Measurements from ENCODE around the gene AQP7.

Gene AQP7

DNA sequence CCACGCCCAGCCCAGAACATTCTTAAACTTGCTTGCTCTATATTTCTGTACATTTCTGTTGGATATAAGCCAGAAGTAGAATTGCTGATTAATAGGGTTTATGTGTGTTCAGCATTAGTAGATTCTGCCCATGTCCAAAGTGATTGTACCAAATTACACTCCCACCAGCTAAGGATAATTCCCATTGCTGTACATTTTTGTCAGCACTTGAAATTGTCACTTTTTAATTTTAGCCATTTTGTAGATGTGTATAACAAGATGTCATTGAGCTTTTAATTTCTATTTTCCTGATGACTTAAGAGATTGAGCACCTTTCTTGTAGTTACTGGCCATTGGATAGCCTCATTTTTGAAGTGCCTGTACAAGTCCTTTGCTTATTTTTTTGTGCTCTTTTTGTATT, 46.4 kb downstream of the AQP7 start:
- no peaks in the 10 kb centered on the region for H3K27me3 Mint-ChIP-seq
- ATAC-seq (ENCODE audit: low read depth), result no peak
- no peaks in the 10 kb centered on the region for H3K9me3 Mint-ChIP-seq
- H3K36me3 Mint-ChIP-seq, result peaks cover 24% of the 10 kb centered on the region
- no peak overlapping the region for H3K27ac Mint-ChIP-seq
- H3K4me3 Mint-ChIP-seq, result no peak overlapping the region
- no peak for DNase-seq (ENCODE audit: low spot score in 2 of 2)
- H3K4me1 Mint-ChIP-seq, result no peaks in the 10 kb centered on the region

DNA sequence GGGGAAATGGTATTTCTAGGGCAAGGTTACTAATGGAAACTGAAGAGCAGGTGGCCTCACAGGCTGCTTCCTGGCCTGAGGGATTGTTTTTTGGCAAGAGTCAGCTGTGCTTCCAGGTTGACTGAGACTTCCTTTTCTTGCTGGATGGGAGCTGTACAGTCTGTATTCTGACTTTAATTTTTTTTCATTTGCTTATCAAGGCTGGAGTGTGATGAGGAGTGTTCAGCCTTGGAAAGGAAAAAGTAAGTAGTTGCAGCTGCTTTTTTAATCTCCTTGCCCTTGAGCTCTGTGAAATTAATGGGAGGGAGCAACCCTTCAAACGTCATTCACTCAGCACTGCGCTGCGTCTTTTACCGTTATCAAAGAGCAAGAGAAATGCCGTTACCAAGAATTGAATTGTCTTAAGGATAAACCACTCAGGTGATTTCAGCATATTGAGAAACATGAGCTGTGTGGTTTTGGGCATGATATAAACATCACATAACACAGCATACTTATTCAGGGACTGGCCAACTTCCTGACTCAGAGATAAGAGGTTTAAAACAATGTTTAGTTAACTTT, 47.6 kb downstream of the AQP7 start:
- DNase-seq (ENCODE audit: low spot score in 2 of 2) (no peak), ATAC-seq (ENCODE audit: low read depth) (no peak)
- Mint-ChIP-seq H3K27ac (peak overlapping the region; percentile 55), H3K9me3 (no peaks in the 10 kb centered on the region), H3K27me3 (no peaks in the 10 kb centered on the region), H3K4me3 (no peak overlapping the region), H3K4me1 (no peaks in the 10 kb centered on the region), H3K36me3 (peaks cover 25% of the 10 kb centered on the region)

DNA sequence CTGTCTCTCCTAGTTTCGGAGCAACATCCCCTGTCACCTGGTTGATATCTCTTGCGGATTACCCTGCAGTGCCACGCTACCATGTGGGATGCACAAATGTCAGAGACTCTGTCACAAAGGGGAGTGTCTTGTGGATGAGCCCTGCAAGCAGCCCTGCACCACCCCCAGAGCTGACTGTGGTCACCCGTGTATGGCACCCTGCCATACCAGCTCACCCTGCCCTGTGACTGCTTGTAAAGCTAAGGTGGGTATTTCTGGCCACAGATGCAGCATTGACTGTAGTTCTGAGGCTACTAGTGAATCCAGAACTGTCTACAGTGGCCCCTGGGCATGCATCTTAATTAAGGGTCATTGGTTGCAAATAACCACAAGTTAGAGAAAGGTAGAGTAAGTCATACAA, 50.8 kb downstream of the AQP7 start:
- H3K27ac Mint-ChIP-seq, result no peak overlapping the region
- no peaks in the 10 kb centered on the region for H3K27me3 Mint-ChIP-seq
- H3K36me3 Mint-ChIP-seq, result peaks cover 48% of the 10 kb centered on the region
- H3K4me1 Mint-ChIP-seq, result no peaks in the 10 kb centered on the region
- no peak overlapping the region for H3K4me3 Mint-ChIP-seq
- no peak for DNase-seq (ENCODE audit: low spot score in 2 of 2)
- ATAC-seq (ENCODE audit: low read depth), result no peak
- no peaks in the 10 kb centered on the region for H3K9me3 Mint-ChIP-seq

DNA sequence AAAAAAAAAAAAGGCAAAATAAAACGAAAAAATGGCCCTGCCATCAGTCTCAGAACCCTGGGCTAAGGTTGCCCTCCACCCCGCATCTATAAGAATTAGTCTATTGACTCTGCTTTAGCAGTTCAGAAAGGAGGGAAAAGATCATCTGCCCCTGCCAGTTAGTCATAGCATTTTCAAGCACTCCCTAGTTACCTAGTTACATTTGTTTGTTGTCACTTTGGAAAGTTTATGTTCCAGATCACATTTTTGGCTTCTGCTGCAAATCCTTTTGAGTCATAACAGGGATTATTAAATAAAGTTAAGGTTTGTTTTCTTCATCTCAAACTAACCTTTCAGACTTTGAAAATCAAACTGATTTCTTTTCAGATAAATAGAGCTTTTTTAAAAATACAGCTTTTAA, 52.1 kb downstream of the AQP7 start:
- Mint-ChIP-seq H3K4me3 (no peak overlapping the region), H3K9me3 (no peaks in the 10 kb centered on the region), H3K27ac (peak overlapping the region; percentile 24), H3K4me1 (no peaks in the 10 kb centered on the region), H3K36me3 (peaks cover 52% of the 10 kb centered on the region), H3K27me3 (no peaks in the 10 kb centered on the region)
- ATAC-seq (ENCODE audit: low read depth) (no peak), DNase-seq (ENCODE audit: low spot score in 2 of 2) (no peak)

DNA sequence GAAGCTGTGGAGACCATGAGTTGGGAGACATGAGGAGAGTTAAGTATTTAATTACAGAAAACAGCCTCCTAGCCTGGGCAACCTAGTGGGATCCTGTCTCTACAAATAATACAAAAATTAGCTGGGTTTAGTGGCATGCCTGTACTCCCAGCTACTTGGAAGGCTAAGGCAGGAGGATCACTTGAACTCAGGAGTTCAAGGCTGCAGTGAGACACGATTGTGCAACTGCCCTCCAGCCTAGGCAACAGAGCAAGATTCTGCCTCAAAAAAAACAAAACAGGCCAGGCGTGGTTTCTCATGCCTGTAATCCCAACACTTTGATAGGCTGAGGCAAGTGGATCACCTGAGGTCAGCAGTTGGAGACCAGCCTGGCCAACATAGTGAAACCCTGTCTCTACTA, 52.6 kb downstream of the AQP7 start:
- Mint-ChIP-seq H3K4me3 (no peak overlapping the region), H3K9me3 (no peaks in the 10 kb centered on the region), H3K36me3 (peaks cover 49% of the 10 kb centered on the region), H3K27ac (no peak overlapping the region), H3K4me1 (no peaks in the 10 kb centered on the region), H3K27me3 (no peaks in the 10 kb centered on the region)
- no peak for DNase-seq (ENCODE audit: low spot score in 2 of 2)
- no peak for ATAC-seq (ENCODE audit: low read depth)

DNA sequence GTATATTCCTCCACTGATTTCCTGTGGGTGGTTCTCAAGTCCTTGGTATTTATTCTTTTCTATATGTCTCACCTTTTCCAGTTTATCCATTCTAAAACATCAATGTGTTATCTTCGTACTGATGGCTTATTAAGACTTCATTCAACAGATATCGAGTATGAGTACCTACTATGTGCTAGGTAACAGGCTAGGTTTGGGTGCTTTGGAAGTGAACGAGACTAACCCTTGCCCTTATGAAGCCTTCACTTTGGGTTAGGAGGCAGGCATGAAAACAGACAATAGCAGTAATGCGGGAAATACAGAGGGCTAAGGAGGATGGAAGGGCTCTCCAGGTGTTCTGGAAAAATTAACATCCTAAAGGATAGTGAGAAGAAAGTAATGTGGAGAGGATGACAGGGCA, 53.4 kb downstream of the AQP7 start:
- DNase-seq (ENCODE audit: low spot score in 2 of 2) (no peak), ATAC-seq (ENCODE audit: low read depth) (no peak)
- H3K27me3 Mint-ChIP-seq, result no peaks in the 10 kb centered on the region
- no peaks in the 10 kb centered on the region for H3K4me1 Mint-ChIP-seq
- no peak overlapping the region for H3K4me3 Mint-ChIP-seq
- H3K27ac Mint-ChIP-seq, result no peak overlapping the region
- H3K36me3 Mint-ChIP-seq, result peaks cover 46% of the 10 kb centered on the region
- H3K9me3 Mint-ChIP-seq, result no peaks in the 10 kb centered on the region

DNA sequence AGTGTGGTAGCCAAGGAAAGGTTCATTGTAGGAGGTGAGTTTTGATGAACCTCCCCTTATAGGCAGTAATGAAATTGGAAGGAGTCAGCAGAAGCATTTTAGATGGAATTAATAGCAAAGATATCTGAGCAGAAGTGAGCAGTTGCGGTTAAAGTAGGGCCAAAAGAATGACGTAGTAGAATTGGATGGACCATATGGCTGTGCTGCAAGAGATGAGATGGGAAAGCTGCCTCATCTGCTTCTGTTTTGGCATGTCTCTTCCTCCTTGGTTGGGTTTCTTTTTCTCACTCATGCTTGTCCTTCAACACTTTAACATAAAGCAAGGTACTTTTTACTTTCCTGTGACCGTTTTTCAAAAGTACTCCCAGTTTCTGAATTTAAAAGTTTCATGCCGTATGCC, 55.8 kb downstream of the AQP7 start:
- no peak for DNase-seq (ENCODE audit: low spot score in 2 of 2)
- Mint-ChIP-seq H3K27me3 (no peaks in the 10 kb centered on the region), H3K9me3 (no peaks in the 10 kb centered on the region), H3K36me3 (peaks cover 41% of the 10 kb centered on the region), H3K27ac (no peak overlapping the region), H3K4me3 (no peak overlapping the region), H3K4me1 (no peaks in the 10 kb centered on the region)
- no peak for ATAC-seq (ENCODE audit: low read depth)

DNA sequence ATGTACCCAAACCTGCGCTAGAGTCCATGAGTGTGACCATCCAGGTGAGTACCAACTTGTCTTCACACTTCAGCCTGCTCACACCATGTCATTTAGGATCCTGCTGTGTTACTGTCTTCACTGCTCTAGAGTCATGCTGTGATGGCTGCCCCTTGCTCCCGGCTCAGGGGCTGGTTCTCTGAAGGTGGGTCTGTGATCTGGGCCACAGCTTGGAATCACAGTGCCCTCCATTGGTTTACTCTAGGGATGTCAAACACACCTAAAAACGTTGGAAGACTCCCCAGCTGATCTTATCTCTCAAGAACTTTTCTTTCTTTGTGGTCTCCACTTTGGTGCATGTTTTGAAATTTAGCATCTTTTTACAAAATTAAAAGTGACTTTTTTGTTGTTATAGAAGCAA, 58.2 kb downstream of the AQP7 start:
- DNase-seq (ENCODE audit: low spot score in 2 of 2) (no peak), ATAC-seq (ENCODE audit: low read depth) (no peak)
- peaks cover 8% of the 10 kb centered on the region for H3K9me3 Mint-ChIP-seq
- no peak overlapping the region for H3K4me3 Mint-ChIP-seq
- no peak overlapping the region for H3K27ac Mint-ChIP-seq
- H3K36me3 Mint-ChIP-seq, result peaks cover 55% of the 10 kb centered on the region
- peaks cover 4% of the 10 kb centered on the region for H3K4me1 Mint-ChIP-seq
- H3K27me3 Mint-ChIP-seq, result no peaks in the 10 kb centered on the region

DNA sequence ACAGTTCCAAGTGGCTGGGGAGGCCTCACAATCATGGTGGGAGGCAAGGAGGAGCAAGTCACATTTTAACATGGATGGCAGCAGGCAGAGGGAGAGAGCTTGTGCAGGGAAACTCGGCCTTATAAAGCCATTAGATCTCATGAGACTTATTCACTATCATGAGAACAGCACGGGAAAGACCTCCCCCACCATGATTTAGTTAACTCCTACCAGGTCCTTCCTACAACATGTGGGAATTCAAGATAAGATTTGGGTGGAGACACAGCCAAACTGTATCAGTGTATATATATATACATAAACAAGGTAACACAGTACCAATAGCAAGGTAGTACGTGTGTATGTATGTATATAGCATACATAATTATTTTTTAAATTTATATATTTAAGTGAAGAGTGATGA, 61.2 kb downstream of the AQP7 start:
- ATAC-seq (ENCODE audit: low read depth), result no peak
- Mint-ChIP-seq H3K4me3 (no peak overlapping the region), H3K36me3 (peaks cover 43% of the 10 kb centered on the region), H3K9me3 (peaks cover 8% of the 10 kb centered on the region), H3K27ac (peak overlapping the region; percentile 5), H3K27me3 (no peaks in the 10 kb centered on the region), H3K4me1 (peaks cover 4% of the 10 kb centered on the region)
- DNase-seq (ENCODE audit: low spot score in 2 of 2), result no peak

DNA sequence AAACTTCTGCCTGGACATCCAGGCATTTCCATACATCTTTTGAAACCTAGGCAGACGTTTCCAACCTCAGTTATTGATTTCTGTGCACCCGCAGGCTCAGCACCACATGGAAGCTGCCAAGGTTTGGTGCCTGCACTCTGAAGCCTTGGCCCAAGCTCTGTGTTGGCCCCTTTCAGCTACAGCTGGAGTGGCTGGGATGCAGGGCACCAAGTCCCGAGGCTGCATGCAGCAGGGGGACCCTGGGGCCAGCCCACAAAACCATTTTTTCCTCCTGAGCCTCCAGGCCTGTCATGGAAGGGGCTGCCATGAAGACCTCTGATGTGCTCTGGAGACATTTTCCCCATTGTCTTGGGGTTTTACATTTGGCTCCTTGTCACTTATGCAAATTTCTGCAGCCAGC, 62.2 kb downstream of the AQP7 start:
- Mint-ChIP-seq H3K27me3 (no peaks in the 10 kb centered on the region), H3K4me3 (no peak overlapping the region), H3K36me3 (peaks cover 39% of the 10 kb centered on the region), H3K9me3 (peaks cover 8% of the 10 kb centered on the region), H3K27ac (peak overlapping the region; percentile 5), H3K4me1 (peaks cover 4% of the 10 kb centered on the region)
- ATAC-seq (ENCODE audit: low read depth) (no peak), DNase-seq (ENCODE audit: low spot score in 2 of 2) (no peak)

Measured in memory B cell (primary cell).